OCI-LY3 (cell line): ENCODE results near the gene CD109.
"Not testable (repeated sequence)": the region's sequence is repeated elsewhere in the genome, so short reads cannot be mapped to it uniquely, and the experiment has no call there.

ENCODE experiments used
- H2AFZ ChIP-seq: fragments of 200-600, 300-600 bp; shearing (Covaris generic); 2 replicates; pipeline ENCODE4 v1.6.0; 2014; ENCODE audit warnings: antibody characterized with exemption, low read depth, low read length
- H3K27ac ChIP-seq: fragments of 200-600, 300-600 bp; sonication (generic); 2 replicates; pipeline ENCODE4 v1.5.1; 2014; ENCODE audit warnings: mild to moderate bottlenecking, low read length, moderate library complexity, mixed read lengths
- H3K27me3 ChIP-seq: fragments of 200-600, 300-600 bp; sonication (generic); 2 replicates; pipeline ENCODE4 v1.6.1; 2014; ENCODE audit warnings: low read depth, low read length, mixed read lengths
- H3K36me3 ChIP-seq: fragments of 200-600, 300-600 bp; sonication (generic); replicated peaks from 2 replicates; pipeline ENCODE3; 2014; ENCODE audit warnings: low read depth, low read length, mixed read lengths
- H3K4me1 ChIP-seq: fragments of 300-600, 200-600 bp; sonication (generic); 2 replicates; pipeline ENCODE4 v1.6.1; 2014; ENCODE audit warnings: low read length, mixed read lengths
- H3K4me2 ChIP-seq: fragments of 200-600, 300-600 bp; sonication (generic); 2 replicates; pipeline ENCODE4 v1.6.1; 2014; ENCODE audit warnings: low read length, mixed read lengths
- H3K4me3 ChIP-seq: fragments of 300-600, 200-600 bp; sonication (generic); 2 replicates; pipeline ENCODE4 v1.5.1; 2014; ENCODE audit warnings: antibody characterized with exemption, mild to moderate bottlenecking, low read length, moderate library complexity
- H3K79me2 ChIP-seq: fragments of 300-600, 200-600 bp; shearing (Covaris generic); 2 replicates; pipeline ENCODE4 v1.6.1; 2014; ENCODE audit warnings: mild to moderate bottlenecking, low read length, mixed read lengths
- H3K9ac ChIP-seq: fragments of 300-600, 200-600 bp; shearing (Covaris generic); 2 replicates; pipeline ENCODE4 v1.6.0; 2014; ENCODE audit warnings: mild to moderate bottlenecking, low read length, moderate library complexity
- H3K9me3 ChIP-seq: fragments of 200-600, 300-600 bp; shearing (Covaris generic); 2 replicates; pipeline ENCODE4 v1.6.1; 2014; ENCODE audit warnings: low read length, mixed read lengths; ENCODE audit not compliant: insufficient read depth
- H4K20me1 ChIP-seq: fragments of 200-600, 300-600 bp; sonication (generic); 2 replicates; pipeline ENCODE4 v1.6.1; 2016; ENCODE audit warnings: low read length, mixed read lengths; ENCODE audit not compliant: insufficient read depth
- EZH2phosphoT487 ChIP-seq: fragments of 200-600 bp; shearing (Covaris generic); IDR thresholded peaks from 2 replicates; pipeline ENCODE4 v1.6.1; 2018; ENCODE audit warnings: antibody characterized with exemption, mixed run types, low read depth
- TF ChIP-seq, protein P1 (sequence below): fragments of 200-600, 300-600 bp; sonication (generic); IDR thresholded peaks from 2 replicates; pipeline ENCODE4 v1.5.1; 2014; ENCODE audit warnings: antibody characterized with exemption, low read length, low read depth

Gene CD109

DNA sequence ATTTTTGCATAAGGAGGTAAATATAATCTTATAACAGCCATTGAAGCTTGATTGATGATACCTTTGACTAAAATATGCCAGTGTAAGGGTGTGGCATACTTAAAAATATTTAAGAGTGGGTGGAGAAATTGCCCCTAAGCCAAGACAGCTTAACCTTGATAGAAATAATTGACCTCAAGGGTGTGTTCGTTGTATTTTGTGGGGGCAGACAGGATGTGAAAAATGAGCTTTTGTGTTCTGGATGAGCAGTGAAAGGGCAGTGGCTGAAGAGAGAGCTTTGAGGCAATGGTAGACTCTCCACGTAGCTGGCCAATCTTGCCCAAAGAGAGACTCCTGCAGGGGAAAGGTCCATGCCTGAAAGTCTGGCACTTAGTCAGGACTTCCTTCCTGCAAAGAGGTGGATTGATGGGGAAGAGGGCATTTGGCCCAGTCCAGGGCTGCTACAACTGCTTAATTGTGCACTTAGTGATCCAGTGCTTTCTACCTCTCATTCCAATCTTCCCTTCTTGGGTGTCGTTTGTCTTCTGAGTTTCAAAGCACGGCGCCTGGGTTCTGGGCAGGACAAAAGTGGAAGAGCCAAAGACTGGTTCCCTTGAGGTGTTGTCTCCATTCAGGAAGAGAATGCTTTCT, 15.6 kb upstream of the CD109 start:
- no peaks in the 10 kb centered on the region for H3K9me3 ChIP-seq
- H2AFZ ChIP-seq: no peak overlapping the region
- no peak overlapping the region for H3K4me3 ChIP-seq
- H3K4me2 ChIP-seq: no peak overlapping the region
- H4K20me1 ChIP-seq: no peaks in the 10 kb centered on the region
- H3K79me2 ChIP-seq: no peaks in the 10 kb centered on the region
- H3K27me3 ChIP-seq: no peaks in the 10 kb centered on the region
- no peak overlapping the region for H3K9ac ChIP-seq
- no peaks in the 10 kb centered on the region for H3K36me3 ChIP-seq
- H3K4me1 ChIP-seq: no peaks in the 10 kb centered on the region
- no peak overlapping the region for H3K27ac ChIP-seq
- TF ChIP-seq, protein P1, sequence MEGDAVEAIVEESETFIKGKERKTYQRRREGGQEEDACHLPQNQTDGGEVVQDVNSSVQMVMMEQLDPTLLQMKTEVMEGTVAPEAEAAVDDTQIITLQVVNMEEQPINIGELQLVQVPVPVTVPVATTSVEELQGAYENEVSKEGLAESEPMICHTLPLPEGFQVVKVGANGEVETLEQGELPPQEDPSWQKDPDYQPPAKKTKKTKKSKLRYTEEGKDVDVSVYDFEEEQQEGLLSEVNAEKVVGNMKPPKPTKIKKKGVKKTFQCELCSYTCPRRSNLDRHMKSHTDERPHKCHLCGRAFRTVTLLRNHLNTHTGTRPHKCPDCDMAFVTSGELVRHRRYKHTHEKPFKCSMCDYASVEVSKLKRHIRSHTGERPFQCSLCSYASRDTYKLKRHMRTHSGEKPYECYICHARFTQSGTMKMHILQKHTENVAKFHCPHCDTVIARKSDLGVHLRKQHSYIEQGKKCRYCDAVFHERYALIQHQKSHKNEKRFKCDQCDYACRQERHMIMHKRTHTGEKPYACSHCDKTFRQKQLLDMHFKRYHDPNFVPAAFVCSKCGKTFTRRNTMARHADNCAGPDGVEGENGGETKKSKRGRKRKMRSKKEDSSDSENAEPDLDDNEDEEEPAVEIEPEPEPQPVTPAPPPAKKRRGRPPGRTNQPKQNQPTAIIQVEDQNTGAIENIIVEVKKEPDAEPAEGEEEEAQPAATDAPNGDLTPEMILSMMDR: no peak
- TF ChIP-seq EZH2phosphoT487: no peak

DNA sequence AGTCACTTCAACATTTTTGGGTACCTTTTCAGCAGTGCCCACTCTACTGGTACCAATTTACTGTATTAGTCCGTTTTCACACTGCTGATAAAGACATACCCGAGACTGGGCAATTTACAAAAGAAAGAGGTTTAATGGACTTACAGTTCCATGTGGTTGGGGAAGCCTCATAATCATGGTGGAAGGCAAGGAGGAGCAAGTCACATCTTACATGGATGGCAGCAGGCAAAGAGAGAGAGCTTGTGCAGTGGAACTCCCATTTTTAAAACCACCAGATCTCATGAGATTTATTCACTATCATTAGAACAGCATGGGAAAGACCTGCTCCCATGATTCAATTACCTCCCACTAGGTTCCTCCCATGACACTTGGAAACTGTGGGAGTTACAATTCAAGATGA, 12.4 kb upstream of the CD109 start:
- H3K9ac ChIP-seq, H3K4me3 ChIP-seq, H2AFZ ChIP-seq, H3K36me3 ChIP-seq, H4K20me1 ChIP-seq, H3K4me2 ChIP-seq, H3K27me3 ChIP-seq, H3K9me3 ChIP-seq, H3K79me2 ChIP-seq, H3K4me1 ChIP-seq, H3K27ac ChIP-seq: not testable (repeated sequence)

DNA sequence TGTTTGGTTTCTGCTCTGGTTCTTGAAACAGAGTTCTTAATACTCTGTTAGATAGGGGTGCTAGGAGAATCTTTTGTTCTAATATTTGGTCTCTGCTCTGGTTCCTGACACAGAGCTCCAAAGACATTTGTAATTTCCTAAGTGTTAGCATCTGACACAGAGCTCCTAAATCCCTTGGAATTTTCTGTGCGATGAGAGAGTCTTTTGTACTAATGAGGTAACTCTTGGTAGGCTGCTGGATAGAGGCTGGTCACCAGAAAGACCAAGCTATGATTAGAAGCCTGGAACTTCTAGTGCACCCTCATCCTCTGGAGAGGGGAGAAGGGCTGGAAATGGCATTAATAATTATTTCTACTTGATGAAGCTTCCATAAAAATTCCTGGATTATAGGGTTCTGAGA, 7.7 kb upstream of the CD109 start:
- H2AFZ ChIP-seq: no peak overlapping the region
- H3K9ac ChIP-seq: no peak overlapping the region
- H3K79me2 ChIP-seq: no peaks in the 10 kb centered on the region
- H3K27me3 ChIP-seq: peaks cover 3% of the 10 kb centered on the region; the same call in 1 of the 2 replicates
- no peak for TF ChIP-seq EZH2phosphoT487
- TF ChIP-seq, protein P1: no peak
- H3K9me3 ChIP-seq: no peaks in the 10 kb centered on the region
- no peaks in the 10 kb centered on the region for H3K4me1 ChIP-seq
- H3K4me3 ChIP-seq: no peak overlapping the region
- no peaks in the 10 kb centered on the region for H3K36me3 ChIP-seq
- H3K4me2 ChIP-seq: no peak overlapping the region
- no peak overlapping the region for H3K27ac ChIP-seq
- H4K20me1 ChIP-seq: no peaks in the 10 kb centered on the region

DNA sequence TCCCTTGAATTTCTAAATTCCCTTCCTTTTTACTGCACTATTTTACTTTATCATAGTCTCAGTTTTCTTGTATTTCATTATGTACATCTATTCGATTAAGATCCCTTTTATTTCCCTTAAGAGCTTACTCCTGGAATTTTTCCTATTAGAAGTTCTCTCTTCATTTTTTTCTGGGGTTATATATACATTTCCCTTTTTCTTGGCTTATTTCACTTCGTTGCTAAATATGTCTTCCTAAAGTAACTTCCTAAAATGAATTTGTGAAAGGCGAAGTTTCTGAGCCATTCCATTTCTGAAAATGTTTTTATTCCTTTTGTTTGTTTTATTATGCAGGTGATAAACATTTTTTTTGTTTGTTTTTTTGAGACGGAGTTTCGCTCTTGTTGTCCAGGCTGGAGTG, 5.9 kb upstream of the CD109 start:
- H4K20me1 ChIP-seq: no peaks in the 10 kb centered on the region
- H3K79me2 ChIP-seq: no peaks in the 10 kb centered on the region
- no peak for TF ChIP-seq EZH2phosphoT487
- TF ChIP-seq, protein P1: no peak
- H3K9me3 ChIP-seq: no peaks in the 10 kb centered on the region
- no peaks in the 10 kb centered on the region for H3K36me3 ChIP-seq
- H2AFZ ChIP-seq: no peak overlapping the region
- H3K4me2 ChIP-seq: no peak overlapping the region
- H3K4me1 ChIP-seq: peaks cover 3% of the 10 kb centered on the region
- no peak overlapping the region for H3K27ac ChIP-seq
- peaks cover 4% of the 10 kb centered on the region; the same call in 1 of the 2 replicates for H3K27me3 ChIP-seq
- no peak overlapping the region for H3K4me3 ChIP-seq
- no peak overlapping the region for H3K9ac ChIP-seq

- no peak overlapping the region for H2AFZ ChIP-seq
- no peak overlapping the region for H3K4me2 ChIP-seq
- no peaks in the 10 kb centered on the region for H3K9me3 ChIP-seq
- no peaks in the 10 kb centered on the region for H3K36me3 ChIP-seq
- no peak overlapping the region for H3K27ac ChIP-seq
- H3K9ac ChIP-seq: no peak overlapping the region
- TF ChIP-seq, protein P1: no peak
- no peak for TF ChIP-seq EZH2phosphoT487
- no peaks in the 10 kb centered on the region for H3K79me2 ChIP-seq
- no peaks in the 10 kb centered on the region for H4K20me1 ChIP-seq
- H3K27me3 ChIP-seq: peaks cover 6% of the 10 kb centered on the region; the same call in 1 of the 2 replicates
- peaks cover 12% of the 10 kb centered on the region for H3K4me1 ChIP-seq
- H3K4me3 ChIP-seq: no peak overlapping the region
These were observed 4.5 kb upstream of the CD109 start for GRCh38 chr6:73691512-73691911.
